CD4-positive, alpha-beta T cell (primary cell): ENCODE measurements around the gene ATP5F1B. TPM values are rescaled to one million over a fixed set of nuclear protein-coding genes. Genes with fewer than 3 reads are reported as not detected.

Experiments
- ATAC-seq: fragments of 200-7000 bp; cut with Tn5 transposase; one replicate; pipeline ENCODE4 v1.10.0; 2022; ENCODE audit warnings: mild to moderate bottlenecking; ENCODE audit not compliant: poor library complexity
- CTCF ChIA-PET: fragments of 350-600 bp; sonication (Branson Sonifier 250); formaldehyde crosslinking; loops from one replicate; lab custom pipeline; 2021; ENCODE audit warnings: antibody characterized with exemption, inconsistent platforms; lab: Charles Lee
- POLR2A ChIA-PET: fragments of 350-600 bp; sonication (Branson Sonifier 250); formaldehyde crosslinking; loops from one replicate; lab custom pipeline; 2021; ENCODE audit warnings: antibody characterized with exemption, inconsistent platforms; lab: Charles Lee
- DNase-seq, 14 experiments: peaks; one replicate each; pipeline ENCODE4 v3.0.0-alpha.2; 2013 to 2020; ENCODE audit warnings: mixed read lengths in 2 of 14
- H3K27ac ChIP-seq, 2 donors: one replicate each; pipeline versions ENCODE4 v1.5.1 to v1.7.0; 2013; ENCODE audit warnings: low read length in 2 of 2, low read depth in 1 of 2, mild to moderate bottlenecking in 1 of 2
- H3K27me3 ChIP-seq, 2 experiments: 1 replicate in 1 of 2; 2 replicates in 1 of 2; pipeline versions ENCODE4 v1.6.1 to v1.7.0; 2013; ENCODE audit warnings: low read length in 2 of 2, control low read depth in 1 of 2, mild to moderate bottlenecking in 1 of 2, moderate library complexity in 1 of 2; ENCODE audit not compliant: insufficient read depth in 2 of 2, control insufficient read depth in 1 of 2
- H3K36me3 ChIP-seq: one replicate; pipeline ENCODE4 v1.6.1; 2013; ENCODE audit warnings: low read length, control low read depth; ENCODE audit not compliant: insufficient read depth
- H3K4me1 ChIP-seq: one replicate; pipeline ENCODE4 v1.6.1; 2013; ENCODE audit warnings: low read length, control low read depth; ENCODE audit not compliant: insufficient read depth
- H3K4me3 ChIP-seq: one replicate; pipeline ENCODE4 v1.5.1; 2013; ENCODE audit warnings: mild to moderate bottlenecking, low read length, moderate library complexity
- H3K9me3 ChIP-seq, 2 experiments: 1 replicate in 1 of 2; 2 replicates in 1 of 2; pipeline versions ENCODE4 v1.6.1 to v1.7.0; 2013; ENCODE audit warnings: low read length in 2 of 2, mild to moderate bottlenecking in 2 of 2, control low read depth in 1 of 2, moderate library complexity in 1 of 2; ENCODE audit not compliant: control insufficient read depth in 1 of 2, insufficient read depth in 1 of 2
- H3K27ac Mint-ChIP-seq: one replicate; pipeline ENCODE4 v1.8.0; 2020; ENCODE audit warnings: mixed read lengths
- H3K27me3 Mint-ChIP-seq: one replicate; pipeline ENCODE4 v1.8.0; 2021; ENCODE audit warnings: mixed read lengths
- H3K36me3 Mint-ChIP-seq: one replicate; pipeline ENCODE4 v1.8.0; 2021; ENCODE audit warnings: low read depth, mixed read lengths
- H3K4me1 Mint-ChIP-seq: one replicate; pipeline ENCODE4 v1.8.0; 2021; ENCODE audit warnings: low read depth, mixed read lengths
- H3K4me3 Mint-ChIP-seq: one replicate; pipeline ENCODE4 v1.8.0; 2020; ENCODE audit warnings: mild to moderate bottlenecking, mixed read lengths
- H3K9me3 Mint-ChIP-seq: one replicate; pipeline ENCODE4 v1.8.0; 2020; ENCODE audit warnings: mixed read lengths
- intact Hi-C, 2 experiments: fragments of 100-400 bp; cut with DNase I in 1 of 2; cut with micrococcal nuclease in 1 of 2; formaldehyde crosslinking; loops; one replicate each; pipeline versions ENCODE4 v1.15.1 to v1.9.0; 2023 to 2025; cut with DNase I, micrococcal nuclease
- total RNA-seq, 174 experiments: library from RNA in 2 of 174; stranded (reverse) in 2 of 174; gene quantifications; one replicate each; pipeline ENCODE4 v1.2.3 and lab custom pipeline; 2021 to 2026
- TF ChIP-seq, protein P1 (sequence below): fragments of 200-600 bp; IDR thresholded peaks from one replicate; pipeline ENCODE4 v1.8.0; 2022; ENCODE audit warnings: antibody characterized with exemption, mild to moderate bottlenecking

Gene ATP5F1B
- total RNA-seq, 2 experiments from 2014 or later: 305 to 318 TPM

DNA sequence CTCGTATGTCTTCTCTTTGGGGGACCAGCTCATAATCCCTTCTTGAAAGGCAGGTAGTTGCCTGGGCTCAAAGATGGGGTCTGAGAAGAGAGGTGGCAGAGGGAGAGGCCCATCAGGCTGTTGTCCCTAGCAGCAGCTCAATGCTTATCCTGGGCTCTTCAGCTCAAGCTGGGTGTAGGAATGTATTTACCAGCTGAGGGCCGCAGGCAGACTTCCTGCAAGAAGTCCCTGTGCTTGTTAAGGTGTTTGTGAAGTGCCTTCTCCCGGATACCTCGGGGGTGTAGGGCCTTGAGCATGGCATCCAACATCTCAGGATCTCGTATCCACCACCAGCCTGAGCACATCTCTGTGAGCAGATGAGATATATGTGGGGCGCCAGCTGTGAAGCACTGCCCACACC lies 45.0 kb downstream of the ATP5F1B start:
- ATAC-seq (no peak), DNase-seq (no peak)
- TF ChIP-seq, protein P1, sequence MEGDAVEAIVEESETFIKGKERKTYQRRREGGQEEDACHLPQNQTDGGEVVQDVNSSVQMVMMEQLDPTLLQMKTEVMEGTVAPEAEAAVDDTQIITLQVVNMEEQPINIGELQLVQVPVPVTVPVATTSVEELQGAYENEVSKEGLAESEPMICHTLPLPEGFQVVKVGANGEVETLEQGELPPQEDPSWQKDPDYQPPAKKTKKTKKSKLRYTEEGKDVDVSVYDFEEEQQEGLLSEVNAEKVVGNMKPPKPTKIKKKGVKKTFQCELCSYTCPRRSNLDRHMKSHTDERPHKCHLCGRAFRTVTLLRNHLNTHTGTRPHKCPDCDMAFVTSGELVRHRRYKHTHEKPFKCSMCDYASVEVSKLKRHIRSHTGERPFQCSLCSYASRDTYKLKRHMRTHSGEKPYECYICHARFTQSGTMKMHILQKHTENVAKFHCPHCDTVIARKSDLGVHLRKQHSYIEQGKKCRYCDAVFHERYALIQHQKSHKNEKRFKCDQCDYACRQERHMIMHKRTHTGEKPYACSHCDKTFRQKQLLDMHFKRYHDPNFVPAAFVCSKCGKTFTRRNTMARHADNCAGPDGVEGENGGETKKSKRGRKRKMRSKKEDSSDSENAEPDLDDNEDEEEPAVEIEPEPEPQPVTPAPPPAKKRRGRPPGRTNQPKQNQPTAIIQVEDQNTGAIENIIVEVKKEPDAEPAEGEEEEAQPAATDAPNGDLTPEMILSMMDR: no peak
- Histone ChIP-seq H3K27me3 (no peaks in the 10 kb centered on the region), H3K4me1 (no peaks in the 10 kb centered on the region), H3K36me3 (peaks cover 97% of the 10 kb centered on the region), H3K4me3 (no peak overlapping the region), H3K9me3 (no peaks in the 10 kb centered on the region), H3K27ac (no peak overlapping the region)
- ChIA-PET CTCF (interaction anchor here (2.1 to 2.4 kb wide), 2 partner anchors 28 to 35 kb away, joined by 9 to 14 read pairs; no protein-coding TSS in a partner anchor), POLR2A (interaction anchor here (1.7 to 2.5 kb wide), 3 partner anchors 28 to 87 kb away, joined by 4 to 12 read pairs (median 6); partner anchors contain the start of genes BAZ2A and PTGES3)
- Mint-ChIP-seq H3K27ac (no peak overlapping the region), H3K27me3 (no peaks in the 10 kb centered on the region), H3K4me1 (no peaks in the 10 kb centered on the region), H3K9me3 (no peaks in the 10 kb centered on the region), H3K36me3 (peaks cover 99% of the 10 kb centered on the region), H3K4me3 (no peak overlapping the region)
- intact Hi-C loops: no loop called here

DNA sequence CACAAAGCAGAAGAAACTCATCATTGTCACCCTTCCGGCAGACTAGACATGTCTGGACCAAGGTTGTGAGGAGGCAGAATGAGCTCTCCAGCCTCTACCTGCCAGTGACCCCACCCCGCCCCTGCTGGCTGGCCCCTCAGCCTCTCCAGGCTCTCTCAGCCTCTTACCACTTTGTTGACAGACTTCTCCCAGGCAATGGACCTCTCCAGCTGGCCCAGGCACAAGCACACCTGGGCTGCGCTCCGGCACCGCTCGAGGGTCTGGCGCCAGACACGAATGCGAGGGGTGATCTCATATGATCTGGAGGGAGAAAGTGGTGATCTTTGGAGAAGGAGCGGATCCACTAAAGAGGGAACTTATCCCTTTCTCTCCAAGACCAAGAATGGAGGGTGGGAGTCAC lies 46.0 kb downstream of the ATP5F1B start:
- POLR2A ChIA-PET: no interaction called here
- Histone ChIP-seq H3K4me3 (no peak overlapping the region), H3K27me3 (no peaks in the 10 kb centered on the region), H3K9me3 (no peaks in the 10 kb centered on the region), H3K4me1 (no peaks in the 10 kb centered on the region), H3K27ac (no peak overlapping the region), H3K36me3 (peaks cover 91% of the 10 kb centered on the region)
- CTCF ChIA-PET: no interaction called here
- Mint-ChIP-seq H3K4me1 (no peaks in the 10 kb centered on the region), H3K27me3 (no peaks in the 10 kb centered on the region), H3K27ac (no peak overlapping the region), H3K36me3 (peaks cover 89% of the 10 kb centered on the region), H3K9me3 (no peaks in the 10 kb centered on the region), H3K4me3 (no peak overlapping the region)
- ATAC-seq (no peak), DNase-seq (no peak)
- TF ChIP-seq, protein P1: no peak
- intact Hi-C loops: loop anchor here in 1 of 2 experiments (10.0 kb wide), 1 partner anchor 485 kb away; the partner anchor contains the start of genes RPL41 and ZC3H10

DNA sequence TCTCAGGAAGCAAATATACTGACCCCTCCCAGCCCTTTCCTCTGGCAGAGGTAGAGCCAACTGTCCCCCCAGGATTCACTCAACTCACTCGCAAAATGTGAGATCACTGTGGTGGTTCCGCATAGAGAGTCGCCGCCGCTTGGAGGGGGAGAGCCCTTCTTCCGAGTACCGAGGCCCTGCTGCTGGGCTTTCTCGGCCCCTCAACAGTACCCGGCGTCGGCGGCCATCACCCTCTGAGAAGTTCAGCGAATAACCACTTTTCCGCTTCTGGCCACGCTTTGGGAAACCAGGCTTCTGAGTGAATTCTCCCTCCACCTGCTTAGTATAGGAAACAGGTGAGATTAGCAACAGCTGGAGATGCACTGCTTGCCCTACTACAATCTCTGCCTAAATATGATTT lies 46.7 kb downstream of the ATP5F1B start:
- Mint-ChIP-seq H3K27me3 (no peaks in the 10 kb centered on the region), H3K9me3 (no peaks in the 10 kb centered on the region), H3K4me1 (peaks cover 5% of the 10 kb centered on the region), H3K4me3 (no peak overlapping the region), H3K27ac (no peak overlapping the region), H3K36me3 (peaks cover 85% of the 10 kb centered on the region)
- Histone ChIP-seq H3K27ac (no peak overlapping the region), H3K36me3 (peaks cover 84% of the 10 kb centered on the region), H3K9me3 (no peaks in the 10 kb centered on the region), H3K4me3 (no peak overlapping the region), H3K4me1 (no peaks in the 10 kb centered on the region), H3K27me3 (no peaks in the 10 kb centered on the region)
- intact Hi-C loops: loop anchor here in 1 of 2 experiments (10.0 kb wide), 1 partner anchor 484 kb away; the partner anchor contains the start of genes RPL41 and ZC3H10
- ATAC-seq (no peak), DNase-seq (no peak)
- ChIA-PET CTCF (no interaction called here), POLR2A (no interaction called here)
- TF ChIP-seq, protein P1: no peak
